HEK293 (cell line): ENCODE data around the gene MPZL1.

ENCODE experiments used
- BCL11A ChIP-seq: fragments of 450-650 bp; formaldehyde crosslinking; IDR thresholded peaks from 2 replicates; pipeline ENCODE4 v1.5.1; 2016; ENCODE audit warnings: low read depth, missing biosample characterization, missing genetic modification characterization
- EGR2 ChIP-seq: fragments of 450-650 bp; formaldehyde crosslinking; IDR thresholded peaks from 2 replicates; pipeline ENCODE4 v1.5.1; 2016; ENCODE audit warnings: low read depth, missing biosample characterization, missing genetic modification characterization
- GFI1B ChIP-seq: fragments of 450-650 bp; formaldehyde crosslinking; IDR thresholded peaks from 2 replicates; pipeline ENCODE4 v1.5.1; 2016; ENCODE audit warnings: missing biosample characterization, missing genetic modification characterization
- HOXD13 ChIP-seq: sonication (generic); formaldehyde crosslinking; IDR thresholded peaks from 2 replicates; pipeline ENCODE4 v1.8.0; 2022; ENCODE audit warnings: missing genetic modification reagents, borderline replicate concordance
- MZF1 ChIP-seq: fragments of 450-650 bp; formaldehyde crosslinking; IDR thresholded peaks from 2 replicates; pipeline ENCODE4 v1.5.1; 2017; ENCODE audit warnings: missing biosample characterization, missing genetic modification characterization, borderline replicate concordance
- PRDM2 ChIP-seq: fragments of 450-650 bp; formaldehyde crosslinking; IDR thresholded peaks from 2 replicates; pipeline ENCODE4 v1.5.1; 2016; ENCODE audit warnings: missing biosample characterization, missing genetic modification characterization, borderline replicate concordance
- PRDM4 ChIP-seq: fragments of 450-650 bp; formaldehyde crosslinking; IDR thresholded peaks from 2 replicates; pipeline ENCODE4 v1.5.1; 2017; ENCODE audit warnings: missing biosample characterization, missing genetic modification characterization
- YY2 ChIP-seq: fragments of 450-650 bp; formaldehyde crosslinking; IDR thresholded peaks from 2 replicates; pipeline ENCODE4 v1.5.1; 2016; ENCODE audit warnings: missing biosample characterization, missing genetic modification characterization
- ZBTB21 ChIP-seq: fragments of 450-650 bp; formaldehyde crosslinking; IDR thresholded peaks from 2 replicates; pipeline ENCODE4 v1.5.1; 2017; ENCODE audit warnings: missing biosample characterization, missing genetic modification characterization
- ZNF311 ChIP-seq: fragments of 450-650 bp; formaldehyde crosslinking; IDR thresholded peaks from 2 replicates; pipeline ENCODE4 v1.5.1; 2017; ENCODE audit warnings: missing biosample characterization, missing genetic modification characterization, borderline replicate concordance
- ZNF404 ChIP-seq: fragments of 450-650 bp; formaldehyde crosslinking; IDR thresholded peaks from 2 replicates; pipeline ENCODE4 v1.5.1; 2017; ENCODE audit warnings: missing biosample characterization, missing genetic modification characterization
- ZNF433 ChIP-seq: fragments of 450-650 bp; formaldehyde crosslinking; IDR thresholded peaks from 2 replicates; pipeline ENCODE4 v1.5.1; 2016; ENCODE audit warnings: missing biosample characterization, missing genetic modification characterization, low read depth
- ZNF558 ChIP-seq: fragments of 450-650 bp; formaldehyde crosslinking; IDR thresholded peaks from 2 replicates; pipeline ENCODE4 v1.5.1; 2016; ENCODE audit warnings: missing biosample characterization, missing genetic modification characterization
- ZNF561 ChIP-seq: fragments of 450-650 bp; IDR thresholded peaks from 2 replicates; pipeline ENCODE4 v1.5.1; 2018; ENCODE audit warnings: missing biosample characterization, missing genetic modification characterization, borderline replicate concordance
- ZNF76 ChIP-seq: fragments of 450-650 bp; formaldehyde crosslinking; IDR thresholded peaks from 2 replicates; pipeline ENCODE4; 2016; ENCODE audit warnings: low read depth, missing biosample characterization, missing genetic modification characterization, borderline replicate concordance
- ZSCAN18 ChIP-seq: fragments of 450-650 bp; formaldehyde crosslinking; IDR thresholded peaks from 2 replicates; pipeline ENCODE4 v1.5.1; 2016; ENCODE audit warnings: missing biosample characterization, missing genetic modification characterization
- ZSCAN4 ChIP-seq: fragments of 450-650 bp; formaldehyde crosslinking; IDR thresholded peaks from 2 replicates; pipeline ENCODE4 v1.5.1; 2017; ENCODE audit warnings: missing biosample characterization, missing genetic modification characterization
- TF ChIP-seq, protein P1 (sequence below): fragments of 450-650 bp; formaldehyde crosslinking; IDR thresholded peaks from 2 replicates; pipeline ENCODE4 v1.5.1; 2017; ENCODE audit warnings: missing biosample characterization, missing genetic modification characterization
- TF ChIP-seq, protein P2 (sequence below): fragments of 450-650 bp; formaldehyde crosslinking; IDR thresholded peaks from 2 replicates; pipeline ENCODE4 v1.5.1; 2016; ENCODE audit warnings: missing biosample characterization, missing genetic modification characterization

MPZL1 gene

DNA sequence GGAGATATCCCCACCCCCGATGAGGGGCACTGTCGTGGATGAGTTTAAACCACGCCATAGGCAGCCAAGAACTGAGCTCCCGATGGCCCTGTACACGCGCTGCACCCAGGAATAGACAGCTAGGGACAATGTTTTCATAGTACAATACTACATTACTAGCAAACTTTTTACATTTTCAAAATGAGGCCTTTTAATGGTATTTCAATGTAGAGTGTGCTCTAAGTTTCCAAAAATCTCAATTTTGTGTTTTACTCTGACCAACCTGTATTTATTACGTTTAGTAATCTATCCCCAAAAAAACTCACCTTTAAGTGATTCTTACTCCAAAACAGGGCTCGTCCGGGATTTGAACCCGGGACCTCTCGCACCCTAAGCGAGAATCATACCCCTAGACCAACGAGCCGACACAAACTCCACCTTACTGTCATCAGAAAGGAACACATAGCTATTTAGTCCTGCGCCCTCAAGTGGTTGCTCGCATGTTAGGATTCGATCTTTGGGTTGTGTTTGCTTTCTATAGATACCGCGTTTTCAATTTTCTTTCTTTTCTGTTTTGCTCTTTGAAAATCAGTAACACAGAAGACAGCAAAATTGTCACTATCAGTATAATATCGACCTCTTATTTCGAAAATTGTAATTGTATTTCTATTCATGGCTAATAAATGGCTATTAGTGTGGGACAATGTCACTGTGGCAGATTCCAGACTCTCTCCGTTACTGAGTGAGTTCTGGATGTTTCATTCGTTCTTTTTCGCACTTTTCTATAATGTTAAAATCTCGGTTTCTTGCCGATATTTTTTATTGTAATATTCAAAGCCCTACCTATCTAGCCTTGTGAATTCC, 6.4 kb upstream of the MPZL1 start (continued):
- TF ChIP-seq, protein P1, sequence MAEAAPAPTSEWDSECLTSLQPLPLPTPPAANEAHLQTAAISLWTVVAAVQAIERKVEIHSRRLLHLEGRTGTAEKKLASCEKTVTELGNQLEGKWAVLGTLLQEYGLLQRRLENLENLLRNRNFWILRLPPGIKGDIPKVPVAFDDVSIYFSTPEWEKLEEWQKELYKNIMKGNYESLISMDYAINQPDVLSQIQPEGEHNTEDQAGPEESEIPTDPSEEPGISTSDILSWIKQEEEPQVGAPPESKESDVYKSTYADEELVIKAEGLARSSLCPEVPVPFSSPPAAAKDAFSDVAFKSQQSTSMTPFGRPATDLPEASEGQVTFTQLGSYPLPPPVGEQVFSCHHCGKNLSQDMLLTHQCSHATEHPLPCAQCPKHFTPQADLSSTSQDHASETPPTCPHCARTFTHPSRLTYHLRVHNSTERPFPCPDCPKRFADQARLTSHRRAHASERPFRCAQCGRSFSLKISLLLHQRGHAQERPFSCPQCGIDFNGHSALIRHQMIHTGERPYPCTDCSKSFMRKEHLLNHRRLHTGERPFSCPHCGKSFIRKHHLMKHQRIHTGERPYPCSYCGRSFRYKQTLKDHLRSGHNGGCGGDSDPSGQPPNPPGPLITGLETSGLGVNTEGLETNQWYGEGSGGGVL (tag by site-specific recombination) = no peak
- no peak for TF ChIP-seq ZNF311 (tag by site-specific recombination)
- TF ChIP-seq YY2 (tag by site-specific recombination) = 0 out of 2 replicates have a peak, but pooled peaks have one; percentile 28
- TF ChIP-seq EGR2 = no peak
- peak; percentile 62; the same call in 1 of the 2 replicates for TF ChIP-seq ZBTB21 (tag by site-specific recombination)
- TF ChIP-seq PRDM4 = no peak
- no peak for TF ChIP-seq PRDM2 (tag by site-specific recombination)
- no peak for TF ChIP-seq ZNF404 (tag by site-specific recombination)
- TF ChIP-seq ZNF561 (tag by site-specific recombination) = peak; percentile 78; the same call in 1 of the 2 replicates
- no peak for TF ChIP-seq ZSCAN4 (tag by site-specific recombination)
- TF ChIP-seq ZNF433 (tag by site-specific recombination) = no peak
- no peak for TF ChIP-seq BCL11A (tag by site-specific recombination)
- TF ChIP-seq MZF1 (tag by site-specific recombination) = 0 out of 2 replicates have a peak, but pooled peaks have one; percentile 13
- TF ChIP-seq ZSCAN18 = peak; percentile 48; the same call in 1 of the 2 replicates
- TF ChIP-seq GFI1B (tag by site-specific recombination) = no peak
- TF ChIP-seq HOXD13 = no peak
- TF ChIP-seq, protein P2, sequence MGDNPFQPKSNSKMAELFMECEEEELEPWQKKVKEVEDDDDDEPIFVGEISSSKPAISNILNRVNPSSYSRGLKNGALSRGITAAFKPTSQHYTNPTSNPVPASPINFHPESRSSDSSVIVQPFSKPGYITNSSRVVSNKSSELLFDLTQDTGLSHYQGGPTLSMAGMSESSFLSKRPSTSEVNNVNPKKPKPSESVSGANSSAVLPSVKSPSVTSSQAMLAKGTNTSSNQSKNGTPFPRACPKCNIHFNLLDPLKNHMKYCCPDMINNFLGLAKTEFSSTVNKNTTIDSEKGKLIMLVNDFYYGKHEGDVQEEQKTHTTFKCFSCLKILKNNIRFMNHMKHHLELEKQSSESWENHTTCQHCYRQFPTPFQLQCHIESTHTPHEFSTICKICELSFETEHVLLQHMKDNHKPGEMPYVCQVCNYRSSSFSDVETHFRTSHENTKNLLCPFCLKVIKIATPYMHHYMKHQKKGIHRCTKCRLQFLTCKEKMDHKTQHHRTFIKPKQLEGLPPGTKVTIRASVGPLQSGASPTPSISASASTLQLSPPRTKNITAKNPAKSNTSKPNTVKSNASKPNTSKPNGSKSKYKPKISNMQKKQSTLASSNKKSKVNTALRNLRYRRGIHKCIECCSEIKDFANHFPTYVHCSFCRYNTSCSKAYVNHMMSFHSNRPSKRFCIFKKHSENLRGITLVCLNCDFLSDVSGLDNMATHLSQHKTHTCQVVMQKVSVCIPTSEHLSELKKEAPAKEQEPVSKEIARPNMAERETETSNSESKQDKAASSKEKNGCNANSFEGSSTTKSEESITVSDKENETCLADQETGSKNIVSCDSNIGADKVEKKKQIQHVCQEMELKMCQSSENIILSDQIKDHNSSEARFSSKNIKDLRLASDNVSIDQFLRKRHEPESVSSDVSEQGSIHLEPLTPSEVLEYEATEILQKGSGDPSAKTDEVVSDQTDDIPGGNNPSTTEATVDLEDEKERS (tag by site-specific recombination) = 0 out of 2 replicates have a peak, but pooled peaks have one; percentile 26
- TF ChIP-seq ZNF558 (tag by site-specific recombination) = peak; percentile 86; the same call in 1 of the 2 replicates
- TF ChIP-seq ZNF76 (tag by site-specific recombination) = peak; percentile 53
